ENCODE data around the gene MASP1.

DNA sequence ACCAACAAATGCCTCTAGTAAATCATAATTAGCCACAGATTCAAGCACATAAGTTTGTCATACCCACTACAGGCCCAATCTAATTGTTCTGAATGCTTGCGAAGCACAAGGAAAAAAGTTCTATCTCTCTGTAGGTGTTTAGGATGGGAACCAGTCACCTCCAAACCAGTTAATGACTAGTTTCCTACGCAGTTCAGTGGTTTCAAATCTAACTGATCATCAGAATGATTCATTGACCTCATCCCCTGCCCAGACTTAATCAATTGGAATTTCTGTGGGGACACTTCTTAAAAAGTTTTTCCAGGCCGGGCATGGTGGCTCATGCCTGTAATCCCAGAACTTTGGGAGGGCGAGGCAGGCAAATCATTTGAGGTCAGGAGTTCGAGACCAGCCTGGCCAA lies 24.3 kb upstream of the MASP1 start:
- TF ChIP-seq, protein P1, sequence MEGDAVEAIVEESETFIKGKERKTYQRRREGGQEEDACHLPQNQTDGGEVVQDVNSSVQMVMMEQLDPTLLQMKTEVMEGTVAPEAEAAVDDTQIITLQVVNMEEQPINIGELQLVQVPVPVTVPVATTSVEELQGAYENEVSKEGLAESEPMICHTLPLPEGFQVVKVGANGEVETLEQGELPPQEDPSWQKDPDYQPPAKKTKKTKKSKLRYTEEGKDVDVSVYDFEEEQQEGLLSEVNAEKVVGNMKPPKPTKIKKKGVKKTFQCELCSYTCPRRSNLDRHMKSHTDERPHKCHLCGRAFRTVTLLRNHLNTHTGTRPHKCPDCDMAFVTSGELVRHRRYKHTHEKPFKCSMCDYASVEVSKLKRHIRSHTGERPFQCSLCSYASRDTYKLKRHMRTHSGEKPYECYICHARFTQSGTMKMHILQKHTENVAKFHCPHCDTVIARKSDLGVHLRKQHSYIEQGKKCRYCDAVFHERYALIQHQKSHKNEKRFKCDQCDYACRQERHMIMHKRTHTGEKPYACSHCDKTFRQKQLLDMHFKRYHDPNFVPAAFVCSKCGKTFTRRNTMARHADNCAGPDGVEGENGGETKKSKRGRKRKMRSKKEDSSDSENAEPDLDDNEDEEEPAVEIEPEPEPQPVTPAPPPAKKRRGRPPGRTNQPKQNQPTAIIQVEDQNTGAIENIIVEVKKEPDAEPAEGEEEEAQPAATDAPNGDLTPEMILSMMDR (IDR thresholded peaks at IDR 0.05), result no peak
- no peak for TF ChIP-seq EZH2 (IDR thresholded peaks at IDR 0.05; ENCODE audit: borderline replicate concordance, insufficient read depth, low read depth, low read length, poor library complexity, severe bottlenecking)

All from B cell (primary cell).